Stimulated activated effector memory CD8-positive, alpha-beta T cell treated with anti-CD3 and anti-CD28 coated beads, Interleukin-12 subunit alpha, Interleukin-12 subunit beta, amount 100 ng/mL, for 72 hours (primary cell): ENCODE data around the gene TAS1R2.

Experiments
- ATAC-seq: fragments of 150-1000 bp; cut with Tn5 transposase; 2 replicates; pipeline ENCODE4 v1.10.0; 2021
- DNase-seq, 2 donors: peaks; one replicate each; pipeline ENCODE4 v3.0.0; 2021 to 2022; ENCODE audit warnings: low spot score in 2 of 2
- H3K27ac Mint-ChIP-seq: one replicate; pipeline ENCODE4 v1.8.0; 2022; ENCODE audit warnings: mild to moderate bottlenecking, mixed read lengths
- H3K36me3 Mint-ChIP-seq: one replicate; pipeline ENCODE4 v1.8.0; 2022; ENCODE audit warnings: mild to moderate bottlenecking, mixed read lengths
- H3K4me1 Mint-ChIP-seq: one replicate; pipeline ENCODE4 v1.8.0; 2022; ENCODE audit warnings: mixed read lengths
- H3K4me3 Mint-ChIP-seq: one replicate; pipeline ENCODE4 v1.8.0; 2022; ENCODE audit warnings: mild to moderate bottlenecking, mixed read lengths
- H3K9me3 Mint-ChIP-seq: one replicate; pipeline ENCODE4 v1.8.0; 2022; ENCODE audit warnings: mixed read lengths

The TAS1R2 gene

DNA sequence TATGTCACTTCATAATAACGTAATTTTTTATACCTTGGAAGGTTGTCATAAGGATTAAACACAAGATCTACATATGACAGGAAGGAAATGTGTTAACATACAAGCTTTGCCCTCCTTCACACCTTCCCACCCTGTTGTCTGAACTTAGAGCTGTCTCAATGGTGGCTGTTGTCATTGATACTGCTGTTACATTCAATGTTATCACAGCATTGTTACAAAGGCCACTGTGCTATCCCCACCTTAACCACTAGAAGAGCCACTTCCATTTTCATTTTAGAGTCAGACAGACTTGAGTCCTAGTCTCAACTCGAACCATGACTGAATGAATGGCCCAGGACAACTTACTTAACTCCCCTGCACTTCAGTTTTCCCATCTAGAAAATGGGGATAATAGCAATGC lies 31.2 kb downstream of the TAS1R2 start:
- ATAC-seq = no peak
- Mint-ChIP-seq H3K9me3 (no peaks in the 10 kb centered on the region), H3K4me3 (no peak overlapping the region), H3K4me1 (no peaks in the 10 kb centered on the region), H3K36me3 (no peaks in the 10 kb centered on the region), H3K27ac (no peak overlapping the region)
- no peak for DNase-seq

DNA sequence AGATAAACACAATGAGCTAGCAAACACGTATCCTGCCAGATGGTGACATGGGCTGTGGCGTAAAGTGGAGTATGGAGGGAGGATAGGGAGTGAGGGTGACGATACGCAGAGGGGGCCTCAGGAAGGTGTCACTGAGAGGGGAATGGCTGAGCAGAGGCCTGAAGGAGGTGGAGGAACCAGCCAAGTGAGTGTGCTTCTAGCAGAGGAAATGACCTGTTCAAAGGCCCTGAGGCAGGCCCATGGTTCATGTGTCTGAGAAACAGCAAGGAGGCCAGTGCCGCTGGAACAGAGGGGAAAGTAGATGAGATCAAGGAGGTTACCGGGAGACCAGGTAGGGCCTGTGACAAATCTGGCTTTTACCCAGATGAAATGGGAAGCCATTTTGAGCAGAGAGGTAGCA lies 36.0 kb downstream of the TAS1R2 start:
- Mint-ChIP-seq H3K27ac (no peak overlapping the region), H3K36me3 (no peaks in the 10 kb centered on the region), H3K4me3 (no peak overlapping the region), H3K4me1 (peaks cover 10% of the 10 kb centered on the region), H3K9me3 (no peaks in the 10 kb centered on the region)
- no peak for DNase-seq
- no peak for ATAC-seq

- ATAC-seq (peak; percentile 58), DNase-seq (peak; percentile 52 to 80)
- H3K36me3 Mint-ChIP-seq = no peaks in the 10 kb centered on the region
- H3K27ac Mint-ChIP-seq = no peak overlapping the region
- no peaks in the 10 kb centered on the region for H3K9me3 Mint-ChIP-seq
- peaks cover 15% of the 10 kb centered on the region for H3K4me1 Mint-ChIP-seq
- no peak overlapping the region for H3K4me3 Mint-ChIP-seq
Measured at GRCh38 chr1:18820791-18821641, 38.4 kb downstream of the TAS1R2 start.

GRCh38 chr1:18819986-18820790 lies 39.3 kb downstream of the TAS1R2 start:
- Mint-ChIP-seq H3K4me3 (no peak overlapping the region), H3K4me1 (peaks cover 15% of the 10 kb centered on the region), H3K9me3 (no peaks in the 10 kb centered on the region), H3K36me3 (no peaks in the 10 kb centered on the region), H3K27ac (no peak overlapping the region)
- ATAC-seq = no peak
- no peak for DNase-seq

DNA sequence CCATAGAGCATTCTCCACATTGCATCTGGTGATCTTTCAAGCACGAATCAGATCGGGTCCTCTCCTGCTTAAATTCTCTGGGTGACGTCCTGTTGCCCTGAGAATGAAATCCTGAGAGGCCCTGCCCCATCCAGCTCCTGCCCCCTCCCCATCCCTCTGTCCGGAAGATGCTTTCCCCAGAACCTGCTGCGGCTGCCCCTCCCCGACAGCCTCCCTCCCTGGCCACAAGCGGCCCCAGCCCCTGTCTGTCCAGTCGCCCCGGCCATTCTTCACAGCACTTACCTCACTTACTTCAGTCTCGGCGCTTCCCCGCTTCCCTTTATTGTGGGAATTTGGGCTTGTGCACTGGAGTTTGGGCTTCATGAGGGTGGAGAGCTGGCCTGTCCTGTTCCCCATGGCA lies 40.3 kb downstream of the TAS1R2 start:
- no peak for DNase-seq
- ATAC-seq = no peak
- no peak overlapping the region for H3K27ac Mint-ChIP-seq
- no peaks in the 10 kb centered on the region for H3K9me3 Mint-ChIP-seq
- H3K36me3 Mint-ChIP-seq = no peaks in the 10 kb centered on the region
- peaks cover 15% of the 10 kb centered on the region for H3K4me1 Mint-ChIP-seq
- no peak overlapping the region for H3K4me3 Mint-ChIP-seq

- no peaks in the 10 kb centered on the region for H3K36me3 Mint-ChIP-seq
Measured at GRCh38 chr1:18817795-18818435, 41.5 kb downstream of the TAS1R2 start.

DNA sequence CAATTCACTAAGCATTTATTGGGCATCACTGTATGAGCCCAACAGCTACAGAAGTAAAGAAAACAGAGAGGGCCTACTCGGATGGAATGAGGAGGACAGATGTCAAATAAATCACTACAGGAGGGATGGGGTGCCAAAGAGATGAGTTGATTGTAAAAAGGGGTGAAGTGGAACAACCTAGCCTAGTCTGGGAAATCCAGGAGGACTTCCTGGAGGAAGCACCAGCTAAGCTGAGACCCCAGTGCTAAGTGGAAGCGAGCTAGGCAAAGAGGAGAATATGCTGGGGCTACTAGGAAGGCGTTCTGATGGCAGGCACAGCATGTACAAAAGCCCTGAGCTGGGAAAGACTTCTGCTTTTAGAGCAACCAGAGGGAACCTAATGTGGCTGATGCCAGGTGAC lies 42.1 kb downstream of the TAS1R2 start:
- no peak for ATAC-seq
- peaks cover 15% of the 10 kb centered on the region for H3K4me1 Mint-ChIP-seq
- H3K4me3 Mint-ChIP-seq = no peak overlapping the region
- DNase-seq = no peak
- H3K9me3 Mint-ChIP-seq = no peaks in the 10 kb centered on the region
- H3K36me3 Mint-ChIP-seq = no peaks in the 10 kb centered on the region
- no peak overlapping the region for H3K27ac Mint-ChIP-seq

More at GRCh38 chr1:18817795-18818435, 41.5 kb downstream of the TAS1R2 start:
- H3K4me1 Mint-ChIP-seq = peaks cover 15% of the 10 kb centered on the region
- no peaks in the 10 kb centered on the region for H3K9me3 Mint-ChIP-seq
- no peak overlapping the region for H3K4me3 Mint-ChIP-seq
- H3K27ac Mint-ChIP-seq = no peak overlapping the region
- no peak for DNase-seq
- ATAC-seq = peak; percentile 8

DNA sequence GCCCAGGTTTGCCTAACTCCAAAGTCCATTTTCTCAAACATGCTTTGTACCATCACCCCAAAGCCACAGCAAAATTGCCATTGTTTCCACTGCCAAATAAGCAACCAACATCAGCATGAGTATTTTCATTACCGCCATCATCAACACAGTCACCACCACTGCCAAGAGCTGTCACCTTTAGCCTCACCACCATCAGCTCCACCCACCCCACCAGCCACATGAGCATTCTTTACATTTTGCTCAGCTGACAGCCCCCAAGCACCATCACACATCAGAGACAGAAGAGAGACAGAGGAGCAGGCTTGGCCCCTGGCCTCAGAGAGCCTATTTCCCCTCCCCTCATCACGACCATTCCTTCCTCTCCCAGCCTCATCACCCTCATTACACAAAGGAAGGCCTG lies 42.7 kb downstream of the TAS1R2 start:
- Mint-ChIP-seq H3K36me3 (no peaks in the 10 kb centered on the region), H3K4me3 (no peak overlapping the region), H3K9me3 (no peaks in the 10 kb centered on the region), H3K4me1 (peaks cover 15% of the 10 kb centered on the region), H3K27ac (no peak overlapping the region)
- DNase-seq (no peak), ATAC-seq (no peak)

GRCh38 chr1:18814874-18815531 lies 44.5 kb downstream of the TAS1R2 start:
- DNase-seq = no peak
- no peak overlapping the region for H3K27ac Mint-ChIP-seq
- ATAC-seq = no peak
- H3K9me3 Mint-ChIP-seq = no peaks in the 10 kb centered on the region
- H3K4me1 Mint-ChIP-seq = peaks cover 5% of the 10 kb centered on the region
- no peaks in the 10 kb centered on the region for H3K36me3 Mint-ChIP-seq
- no peak overlapping the region for H3K4me3 Mint-ChIP-seq

GRCh38 chr1:18814425-18814824 lies 45.0 kb downstream of the TAS1R2 start:
- Mint-ChIP-seq H3K4me1 (peaks cover 5% of the 10 kb centered on the region), H3K27ac (no peak overlapping the region), H3K36me3 (no peaks in the 10 kb centered on the region), H3K9me3 (no peaks in the 10 kb centered on the region), H3K4me3 (no peak overlapping the region)
- DNase-seq (no peak), ATAC-seq (no peak)

DNA sequence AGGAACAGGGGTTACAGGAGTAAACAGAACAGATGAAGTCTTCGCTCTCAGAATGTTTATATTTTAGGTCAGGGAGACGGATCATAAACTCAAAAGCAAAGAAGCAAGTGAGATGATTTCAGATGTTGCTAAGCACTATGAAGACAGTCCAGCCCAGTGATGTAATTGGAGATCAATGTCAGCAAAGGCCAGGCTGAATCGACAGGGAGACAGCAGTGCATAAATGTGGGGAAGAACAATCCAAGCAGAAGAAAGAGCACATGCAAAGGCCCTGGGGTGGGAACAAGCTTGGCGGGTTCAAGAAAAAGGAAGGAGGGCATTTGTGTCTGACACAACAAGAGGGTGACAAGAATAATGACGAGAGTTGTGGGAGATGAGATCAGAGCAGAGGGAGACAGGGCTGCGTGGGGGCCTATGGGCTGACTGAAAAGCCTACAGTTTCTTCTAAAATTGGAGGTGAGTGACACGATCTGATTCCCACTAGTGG lies 47.0 kb downstream of the TAS1R2 start:
- no peak for DNase-seq
- ATAC-seq = no peak
- Mint-ChIP-seq H3K27ac (no peak overlapping the region), H3K9me3 (no peaks in the 10 kb centered on the region), H3K4me3 (no peak overlapping the region), H3K4me1 (peaks cover 5% of the 10 kb centered on the region), H3K36me3 (no peaks in the 10 kb centered on the region)

DNA sequence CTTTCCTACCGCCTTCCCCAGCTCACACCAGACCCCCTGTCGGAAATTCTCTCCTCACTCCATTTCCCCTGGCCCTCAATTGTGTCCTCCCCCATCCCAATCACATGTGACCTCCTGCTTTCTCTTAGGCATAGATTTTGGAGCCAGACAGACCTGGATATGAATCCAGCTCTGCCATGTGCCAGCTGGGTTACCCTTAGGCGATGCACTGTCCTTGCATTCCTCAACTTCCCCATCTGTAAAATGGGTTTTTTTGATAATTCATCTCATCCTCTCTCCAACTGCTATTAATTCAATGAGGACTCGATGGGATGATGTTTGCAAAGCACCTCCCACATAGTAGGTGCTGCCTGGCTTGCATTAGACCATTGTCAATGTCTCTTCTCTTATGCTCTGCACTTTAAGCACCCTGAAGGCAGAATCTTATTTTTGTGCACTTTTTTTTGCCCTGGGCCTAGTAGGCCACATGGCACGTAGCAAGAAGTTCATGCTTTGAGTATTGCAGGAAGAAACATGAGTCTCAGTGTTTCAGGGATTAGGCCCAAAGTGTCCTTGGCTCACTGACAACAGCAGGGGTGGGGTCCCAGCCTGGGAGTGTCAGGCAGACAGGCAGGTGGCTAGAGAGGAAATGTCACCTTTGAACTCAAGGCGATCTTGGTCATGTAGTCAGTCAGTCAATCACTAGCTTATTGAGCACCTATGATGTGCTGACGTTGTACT lies 47.6 kb downstream of the TAS1R2 start:
- H3K27ac Mint-ChIP-seq = no peak overlapping the region
- DNase-seq (no peak), ATAC-seq (no peak)
- no peaks in the 10 kb centered on the region for H3K9me3 Mint-ChIP-seq
- no peak overlapping the region for H3K4me3 Mint-ChIP-seq
- H3K4me1 Mint-ChIP-seq = peaks cover 2% of the 10 kb centered on the region
- H3K36me3 Mint-ChIP-seq = no peaks in the 10 kb centered on the region

GRCh38 chr1:18809953-18810899 lies 49.2 kb downstream of the TAS1R2 start:
- Mint-ChIP-seq H3K9me3 (no peaks in the 10 kb centered on the region), H3K4me3 (no peak overlapping the region), H3K4me1 (no peaks in the 10 kb centered on the region), H3K36me3 (no peaks in the 10 kb centered on the region), H3K27ac (no peak overlapping the region)
- ATAC-seq = no peak
- no peak for DNase-seq

DNA sequence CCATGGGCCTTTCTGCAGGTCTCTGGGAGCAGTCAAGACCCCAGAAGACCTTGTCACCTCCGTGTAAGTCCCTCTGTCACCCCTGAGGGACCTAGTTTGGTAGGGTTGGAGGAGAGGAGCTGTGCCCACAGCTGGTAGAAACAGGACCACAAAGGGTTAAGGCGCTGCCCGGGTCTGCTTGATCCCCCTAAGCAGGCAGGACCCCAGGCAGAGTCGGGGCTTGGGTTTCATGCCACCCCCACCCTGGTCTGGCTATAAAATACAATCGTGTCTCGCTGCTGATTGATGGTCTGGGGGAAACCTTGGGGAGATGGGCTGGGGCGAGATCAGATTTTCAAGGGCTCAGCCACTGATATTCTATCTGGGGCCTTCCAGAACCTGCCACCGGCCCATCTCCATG lies 50.9 kb downstream of the TAS1R2 start:
- H3K27ac Mint-ChIP-seq = no peak overlapping the region
- ATAC-seq (no peak), DNase-seq (no peak)
- no peak overlapping the region for H3K4me3 Mint-ChIP-seq
- no peaks in the 10 kb centered on the region for H3K36me3 Mint-ChIP-seq
- H3K9me3 Mint-ChIP-seq = no peaks in the 10 kb centered on the region
- H3K4me1 Mint-ChIP-seq = no peaks in the 10 kb centered on the region
